Left forelimb (tissue), 1 donor: ENCODE measurements around the gene GJD3.
"Not testable (repeated sequence)": the region's sequence is repeated elsewhere in the genome, so short reads cannot be mapped to it uniquely, and the experiment has no call there.

Experiments used
- DNase-seq: peaks from one replicate; pipeline ENCODE4 v3.0.0-alpha.2; 2018; ENCODE audit warnings: low spot score

GJD3 gene

DNA sequence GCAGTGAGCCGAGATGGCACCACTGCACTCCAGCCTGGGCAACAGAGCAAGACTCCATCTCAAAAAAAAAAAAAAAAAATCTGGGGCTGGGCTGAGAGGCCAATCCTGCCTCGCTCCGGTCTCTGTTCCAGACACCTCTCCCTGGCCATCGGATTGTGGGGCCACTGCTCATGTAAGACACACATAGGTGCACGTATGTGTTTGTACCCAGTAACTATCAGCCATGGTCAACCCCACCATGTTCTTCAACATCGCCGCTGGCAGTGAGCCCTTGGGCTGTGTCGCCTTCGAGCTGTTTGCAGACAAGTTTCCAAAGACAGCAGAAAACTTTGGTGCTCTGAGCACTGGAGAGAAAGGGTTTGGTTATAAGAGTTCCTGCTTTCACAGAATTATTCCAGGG lies 3.2 kb upstream of the GJD3 start:
- not testable (repeated sequence) for DNase-seq

DNA sequence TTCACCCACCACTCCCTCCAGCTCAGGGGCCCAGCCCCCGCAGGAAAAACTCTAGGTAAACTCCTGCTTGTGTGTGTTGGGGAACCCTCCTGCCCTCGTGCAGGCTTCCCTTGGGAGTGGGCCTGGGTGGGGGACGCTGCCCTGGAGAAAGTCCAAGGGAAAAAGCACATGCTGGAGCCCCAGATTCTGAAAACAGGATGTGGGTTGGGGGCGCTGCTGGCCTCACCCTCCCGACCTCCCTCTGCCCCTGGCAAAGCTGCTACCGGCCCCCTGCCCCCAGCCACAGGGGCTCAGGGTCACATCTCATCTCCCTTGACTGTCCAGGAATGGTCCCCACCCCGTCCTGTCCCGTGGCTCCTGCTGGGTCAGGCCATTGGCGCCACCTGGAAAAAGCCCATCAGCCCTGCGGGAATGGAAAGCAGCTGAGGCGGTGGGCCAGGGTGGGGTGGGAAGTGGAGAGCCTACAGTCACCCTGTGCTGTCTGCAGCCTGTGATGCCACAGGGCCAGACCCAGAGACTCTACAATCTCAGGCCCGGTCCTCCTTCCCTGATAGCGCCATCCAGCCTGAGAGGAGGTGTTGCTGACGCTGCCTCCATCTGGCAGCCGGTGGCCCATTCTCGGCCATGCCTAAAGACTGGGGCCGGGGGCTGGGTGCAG lies 2.5 kb upstream of the GJD3 start:
- no peak for DNase-seq

DNA sequence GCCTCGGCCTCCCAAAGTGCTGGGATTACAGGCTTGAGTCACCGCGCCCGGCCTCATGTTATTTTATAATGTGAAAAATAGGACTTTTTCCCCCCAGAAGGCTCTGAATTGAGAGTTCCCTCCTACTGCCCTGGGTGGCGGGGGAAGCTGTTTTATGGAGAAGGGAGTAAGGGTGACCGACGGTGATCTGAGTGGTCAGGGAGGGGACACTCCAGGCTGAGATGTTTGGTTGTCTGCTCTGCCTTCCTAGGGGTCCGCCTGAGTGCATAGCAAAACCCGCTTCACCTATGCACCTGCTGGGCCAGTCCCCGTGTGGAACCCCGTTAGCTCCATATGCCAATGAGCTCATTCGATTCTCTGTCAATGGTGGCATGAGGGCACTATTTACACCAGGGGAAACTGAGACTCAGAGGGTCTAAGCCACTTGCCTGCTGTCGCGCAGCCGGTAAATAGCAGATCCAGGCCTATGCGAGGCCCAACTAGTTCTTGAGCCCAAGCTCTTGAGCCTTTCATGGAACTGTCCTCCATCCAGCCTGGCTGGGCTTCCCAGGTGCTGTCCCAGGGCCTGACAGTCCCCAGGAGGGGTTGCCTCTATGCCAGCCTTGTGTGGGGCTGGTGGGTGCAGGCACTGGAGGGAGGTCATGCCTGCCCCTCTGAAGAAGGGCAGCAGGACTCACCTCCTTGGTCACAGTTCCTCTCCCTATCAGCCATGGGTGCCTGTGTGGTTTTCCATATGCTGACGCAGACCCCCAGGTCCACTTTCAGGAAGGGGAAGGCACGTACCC lies 1.7 kb upstream of the GJD3 start:
- DNase-seq, result no peak

DNA sequence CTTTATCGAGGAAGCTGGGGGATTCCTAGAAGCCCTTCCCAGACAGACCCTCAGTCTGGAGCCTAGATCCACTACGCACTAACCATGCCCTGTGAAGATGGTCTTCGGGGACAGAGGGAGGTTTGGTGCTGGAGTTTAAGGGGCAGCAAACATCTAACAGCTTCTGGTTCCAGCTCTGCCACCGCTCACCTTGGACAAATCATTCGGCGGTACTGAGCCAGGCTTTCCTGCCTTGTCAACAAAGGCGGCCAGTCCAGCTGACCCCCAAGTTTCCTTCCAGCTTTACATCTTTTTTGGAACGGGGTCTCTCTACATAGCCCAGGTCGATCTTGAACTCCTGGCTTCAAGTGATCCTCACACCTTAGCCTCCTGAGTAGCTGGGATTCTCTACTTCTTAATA lies 369 bp upstream of the GJD3 start:
- DNase-seq, result peak; percentile 26

DNA sequence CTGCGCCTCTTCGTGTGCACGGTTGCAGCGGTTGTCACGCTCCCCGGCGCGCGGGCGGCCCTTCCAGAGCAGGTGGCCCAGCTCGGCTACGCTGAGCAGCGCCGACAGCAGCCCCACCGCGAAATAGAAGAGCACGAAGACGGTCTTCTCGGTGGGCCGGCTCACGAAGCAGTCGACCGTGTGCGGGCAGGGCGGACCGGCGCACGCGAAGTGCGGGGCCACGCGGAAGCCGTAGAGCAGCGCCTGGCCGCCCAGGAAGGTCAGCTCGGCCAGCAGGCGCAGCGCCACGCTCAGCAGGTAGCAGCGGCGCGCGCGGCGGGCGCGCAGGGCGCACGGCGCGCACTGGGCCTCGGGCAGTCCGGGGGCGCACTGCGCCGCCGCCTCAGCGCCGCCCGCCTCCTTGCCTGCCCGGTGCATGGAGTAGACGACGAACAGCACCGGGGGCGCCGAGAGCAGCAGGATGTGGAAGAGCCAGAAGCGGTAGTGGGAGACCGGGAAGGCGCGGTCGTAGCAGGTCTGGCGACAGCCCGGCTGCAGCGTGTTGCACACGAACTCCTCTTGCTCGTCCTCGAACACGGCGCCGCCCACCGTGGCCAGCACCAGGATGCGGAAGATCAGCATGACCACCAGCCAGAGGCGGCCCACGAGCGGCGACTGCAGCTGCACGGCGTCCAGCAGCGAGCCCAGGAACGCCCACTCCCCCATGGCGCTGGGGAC lies 1.3 kb downstream of the GJD3 start:
- no peak for DNase-seq

DNA sequence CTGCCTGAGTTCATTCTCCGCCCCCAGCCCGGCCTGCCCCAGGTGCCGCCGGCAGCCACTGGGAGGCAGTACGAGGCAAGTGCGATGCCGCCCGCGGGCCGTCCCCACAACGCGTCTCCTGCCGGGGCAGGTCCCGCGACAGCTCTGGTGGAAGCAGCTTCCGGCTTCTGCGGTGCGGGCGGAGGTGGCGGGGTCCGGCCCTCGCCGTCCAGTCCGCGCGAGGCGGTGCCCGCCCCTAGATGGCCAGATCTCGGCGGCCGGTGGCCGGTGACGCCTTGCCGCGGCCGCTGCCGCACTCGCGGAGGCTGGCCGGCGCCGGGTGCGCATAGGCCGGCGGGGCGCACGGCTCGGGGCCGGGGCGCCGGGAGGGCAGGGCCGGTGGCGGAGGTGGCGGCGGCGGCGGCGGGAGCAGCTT lies 1.8 kb downstream of the GJD3 start:
- DNase-seq, result no peak

DNA sequence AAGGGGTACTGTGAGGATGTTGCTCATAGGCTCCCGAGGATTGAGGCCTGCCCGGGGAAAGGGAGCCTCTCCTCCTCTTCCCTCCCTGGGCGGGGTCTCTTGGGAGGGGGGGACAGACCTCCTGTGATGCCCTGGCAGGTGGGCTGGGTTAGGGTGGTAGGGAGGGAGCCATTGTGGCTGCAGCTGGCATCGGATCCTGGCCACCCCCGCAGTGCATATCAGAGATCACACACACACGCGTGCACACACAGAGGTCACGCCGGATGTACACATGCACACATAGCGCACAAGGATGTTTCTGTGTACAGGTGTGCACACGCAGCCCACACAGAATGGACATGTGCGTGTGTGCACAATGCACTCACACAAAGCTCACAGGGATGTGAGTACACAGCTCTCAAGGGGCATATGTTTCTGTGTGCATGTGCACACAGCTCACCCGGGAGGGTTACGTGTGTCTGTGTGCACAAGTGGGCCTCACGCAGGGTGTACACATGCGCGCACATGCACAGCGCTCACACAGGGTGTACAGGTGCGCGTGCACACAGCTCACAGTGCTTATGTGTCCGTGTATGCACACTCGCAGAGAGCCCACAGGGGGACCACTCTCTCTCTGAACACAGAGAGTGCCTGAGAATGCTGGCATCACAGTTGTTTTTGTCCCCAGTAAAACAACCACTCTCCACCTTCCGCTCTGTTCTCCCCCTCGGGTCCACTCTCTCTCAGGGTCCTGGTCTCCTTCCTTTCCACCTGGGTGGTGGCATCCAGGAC lies 2.4 kb downstream of the GJD3 start:
- no peak for DNase-seq

DNA sequence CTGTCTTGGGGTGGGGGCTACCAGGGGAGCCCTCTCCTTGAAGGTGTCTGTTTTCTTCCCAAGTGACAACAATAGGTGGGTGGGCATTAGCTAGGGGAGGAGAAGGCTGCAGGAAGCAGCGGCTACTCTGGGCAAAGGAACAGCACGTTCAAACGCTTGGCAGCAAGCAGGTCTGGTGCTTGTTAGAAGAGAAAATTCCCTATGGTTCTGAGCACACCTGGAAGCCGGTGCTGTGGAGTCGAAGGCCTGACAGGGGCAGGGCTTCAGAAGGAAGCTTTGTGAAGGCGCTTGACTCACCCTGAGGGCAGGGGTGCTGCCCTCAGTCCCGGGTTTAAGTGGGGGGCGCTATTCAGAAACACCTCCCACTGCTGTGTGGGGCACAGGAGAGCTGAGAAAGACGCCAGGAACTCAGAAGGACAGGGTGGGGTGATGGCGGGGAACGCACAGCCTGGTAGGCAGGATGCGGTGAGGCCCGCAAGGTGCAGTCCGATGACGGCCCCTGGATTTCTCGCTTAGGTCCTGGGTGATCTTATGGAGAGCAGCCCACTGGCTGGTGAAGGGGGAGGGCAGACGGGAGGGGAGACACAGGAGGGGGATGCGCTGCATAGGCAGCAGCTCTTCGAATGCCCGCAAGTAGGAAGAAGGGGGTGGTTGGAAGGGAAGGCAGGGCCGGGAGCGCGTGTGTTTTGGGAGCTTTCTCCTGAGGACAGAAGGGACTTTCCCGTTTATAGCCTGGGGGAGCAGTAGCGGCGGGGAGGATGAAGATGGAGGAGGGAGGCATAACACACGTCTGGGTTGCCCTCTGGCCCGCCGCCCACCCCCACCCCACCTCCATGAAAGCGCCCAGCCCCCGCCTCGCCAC lies 3.2 kb downstream of the GJD3 start:
- DNase-seq, result no peak

DNA sequence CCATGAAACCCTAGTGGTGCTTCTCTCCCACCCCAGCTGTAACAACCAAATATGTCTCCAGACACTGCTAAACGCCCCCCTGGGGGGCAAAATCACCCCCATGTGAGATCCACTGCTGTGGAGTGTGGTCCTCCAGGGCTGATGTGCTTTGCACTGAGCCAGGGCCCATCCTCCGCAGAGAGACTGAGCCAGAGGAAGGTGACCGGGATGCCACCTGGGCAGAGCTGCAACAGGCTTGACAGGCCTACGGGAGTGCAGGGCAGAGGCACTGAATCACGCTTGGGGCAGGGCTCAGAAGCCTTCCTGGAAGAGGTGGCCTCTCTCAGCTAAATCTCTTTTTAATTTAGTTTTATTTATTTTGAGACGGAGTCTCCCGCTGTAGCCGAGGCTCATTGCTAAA lies 4.4 kb downstream of the GJD3 start:
- DNase-seq, result no peak

DNA sequence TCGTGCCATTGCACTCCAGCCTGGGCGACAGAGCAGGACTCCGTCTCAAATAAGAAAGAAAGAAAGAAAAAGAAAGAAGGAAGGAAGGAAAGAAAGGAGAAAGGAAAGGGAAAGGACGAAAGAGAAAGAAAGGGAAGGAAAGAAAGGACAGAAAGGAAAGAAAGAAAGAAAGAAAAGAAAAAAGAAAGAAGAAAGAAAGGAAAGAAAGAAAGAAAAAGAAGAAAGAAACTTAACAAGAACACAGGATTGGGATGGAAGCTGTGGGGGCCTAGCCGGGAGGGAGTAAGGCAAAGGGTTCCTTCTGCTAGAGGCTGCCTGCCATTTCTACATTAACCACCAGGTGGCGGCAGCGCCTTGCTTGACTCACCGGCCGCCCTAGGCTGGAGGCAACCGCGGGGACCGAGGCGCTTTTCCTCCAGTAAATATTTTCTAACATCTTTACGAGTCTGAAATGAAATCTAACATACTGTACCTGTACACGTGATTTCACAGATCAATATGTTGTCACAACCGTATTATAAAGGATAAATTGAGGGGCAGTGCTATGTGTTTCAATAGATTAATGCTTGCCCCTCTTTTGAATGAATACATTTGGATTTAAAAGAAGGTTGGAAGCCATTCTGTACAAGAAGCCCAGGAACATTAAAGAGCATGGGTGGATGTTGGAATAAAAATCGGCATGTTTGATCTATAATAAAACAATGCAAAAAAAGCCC lies 6.1 kb downstream of the GJD3 start:
- DNase-seq, result peak; percentile 91

DNA sequence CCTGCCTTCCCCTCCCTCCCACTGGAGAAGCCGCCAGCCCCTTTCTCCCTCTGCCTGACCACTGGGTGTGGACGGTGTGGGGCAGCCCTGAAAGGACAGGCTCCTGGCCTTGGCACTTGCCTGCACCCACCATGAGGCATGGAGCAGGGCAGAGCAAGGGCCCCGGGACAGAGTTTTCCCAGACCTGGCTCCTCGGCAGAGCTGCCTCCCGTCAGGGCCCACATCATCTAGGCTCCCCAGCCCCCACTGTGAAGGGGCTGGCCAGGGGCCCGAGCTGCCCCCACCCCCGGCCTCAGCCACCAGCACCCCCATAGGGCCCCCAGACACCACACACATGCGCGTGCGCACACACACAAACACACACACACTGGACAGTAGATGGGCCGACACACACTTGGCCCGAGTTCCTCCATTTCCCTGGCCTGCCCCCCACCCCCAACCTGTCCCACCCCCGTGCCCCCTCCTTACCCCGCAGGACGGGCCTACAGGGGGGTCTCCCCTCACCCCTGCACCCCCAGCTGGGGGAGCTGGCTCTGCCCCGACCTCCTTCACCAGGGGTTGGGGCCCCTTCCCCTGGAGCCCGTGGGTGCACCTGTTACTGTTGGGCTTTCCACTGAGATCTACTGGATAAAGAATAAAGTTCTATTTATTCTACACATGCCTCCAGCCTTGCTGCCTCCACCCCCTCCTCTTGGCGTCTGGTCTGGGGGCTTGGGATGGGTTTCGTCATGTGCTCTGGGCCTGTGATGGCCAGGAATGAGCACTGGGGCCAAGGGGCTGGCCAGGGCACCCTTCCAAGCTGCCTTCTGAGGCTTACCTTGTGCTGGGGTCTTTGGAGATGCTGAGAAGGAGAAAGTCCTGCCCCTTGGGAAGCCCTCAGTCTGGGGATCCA lies 7.3 kb downstream of the GJD3 start:
- no peak for DNase-seq

DNA sequence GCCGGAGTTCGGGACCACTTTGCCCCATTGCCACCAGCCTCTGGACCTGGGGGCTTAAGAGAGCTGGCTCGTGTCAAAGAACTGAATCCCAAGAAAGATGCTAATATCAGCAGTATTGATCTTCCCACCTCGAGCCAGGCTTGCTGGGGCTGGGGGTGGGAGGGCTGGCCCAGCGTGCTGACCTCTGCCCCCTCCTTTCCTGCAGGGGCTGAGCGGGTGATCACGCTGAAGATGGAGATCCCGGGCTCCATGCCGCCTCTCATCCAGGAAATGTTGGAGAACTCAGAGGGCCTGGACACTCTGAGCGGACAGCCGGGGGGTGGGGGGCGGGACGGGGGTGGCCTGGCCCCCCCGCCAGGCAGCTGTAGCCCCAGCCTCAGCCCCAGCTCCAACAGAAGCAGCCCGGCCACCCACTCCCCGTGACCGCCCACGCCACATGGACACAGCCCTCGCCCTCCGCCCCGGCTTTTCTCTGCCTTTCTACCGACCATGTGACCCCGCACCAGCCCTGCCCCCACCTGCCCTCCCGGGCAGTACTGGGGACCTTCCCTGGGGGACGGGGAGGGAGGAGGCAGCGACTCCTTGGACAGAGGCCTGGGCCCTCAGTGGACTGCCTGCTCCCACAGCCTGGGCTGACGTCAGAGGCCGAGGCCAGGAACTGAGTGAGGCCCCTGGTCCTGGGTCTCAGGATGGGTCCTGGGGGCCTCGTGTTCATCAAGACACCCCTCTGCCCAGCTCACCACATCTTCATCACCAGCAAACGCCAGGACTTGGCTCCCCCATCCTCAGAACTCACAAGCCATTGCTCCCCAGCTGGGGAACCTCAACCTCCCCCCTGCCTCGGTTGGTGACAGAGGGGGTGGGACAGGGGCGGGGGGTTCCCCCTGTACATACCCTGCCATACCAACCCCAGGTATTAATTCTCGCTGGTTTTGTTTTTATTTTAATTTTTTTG lies 8.5 kb downstream of the GJD3 start:
- no peak for DNase-seq

DNA sequence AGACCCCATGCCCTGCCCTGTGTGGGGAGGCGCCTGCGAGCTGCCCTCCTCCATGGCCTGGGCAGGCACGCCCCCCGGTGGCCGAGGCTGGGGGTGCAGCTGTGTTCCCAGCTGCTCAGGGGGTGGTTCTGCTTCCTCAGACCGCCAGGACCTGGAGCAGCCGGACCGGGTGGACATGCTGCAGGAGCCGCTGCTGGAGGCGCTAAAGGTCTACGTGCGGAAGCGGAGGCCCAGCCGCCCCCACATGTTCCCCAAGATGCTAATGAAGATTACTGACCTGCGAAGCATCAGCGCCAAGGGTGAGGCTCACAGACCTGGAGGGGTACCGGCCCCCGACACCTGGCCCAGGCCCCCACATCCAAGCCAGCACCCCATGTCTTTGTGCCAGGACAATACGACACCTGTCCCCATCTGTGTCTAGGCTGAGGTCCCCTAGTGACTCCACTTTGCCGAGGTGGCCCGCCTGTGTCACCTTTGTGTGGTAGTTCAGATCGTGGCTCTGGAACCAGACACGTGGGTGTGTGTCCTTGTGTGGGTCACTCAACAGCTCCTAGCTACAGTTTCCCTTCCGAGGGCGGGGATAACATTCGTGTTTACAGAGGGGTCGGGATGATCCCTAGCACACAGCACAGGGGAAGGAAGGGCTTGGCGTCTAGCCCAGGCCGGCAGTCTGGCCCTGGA lies 9.3 kb downstream of the GJD3 start:
- DNase-seq, result peak; percentile 90

DNA sequence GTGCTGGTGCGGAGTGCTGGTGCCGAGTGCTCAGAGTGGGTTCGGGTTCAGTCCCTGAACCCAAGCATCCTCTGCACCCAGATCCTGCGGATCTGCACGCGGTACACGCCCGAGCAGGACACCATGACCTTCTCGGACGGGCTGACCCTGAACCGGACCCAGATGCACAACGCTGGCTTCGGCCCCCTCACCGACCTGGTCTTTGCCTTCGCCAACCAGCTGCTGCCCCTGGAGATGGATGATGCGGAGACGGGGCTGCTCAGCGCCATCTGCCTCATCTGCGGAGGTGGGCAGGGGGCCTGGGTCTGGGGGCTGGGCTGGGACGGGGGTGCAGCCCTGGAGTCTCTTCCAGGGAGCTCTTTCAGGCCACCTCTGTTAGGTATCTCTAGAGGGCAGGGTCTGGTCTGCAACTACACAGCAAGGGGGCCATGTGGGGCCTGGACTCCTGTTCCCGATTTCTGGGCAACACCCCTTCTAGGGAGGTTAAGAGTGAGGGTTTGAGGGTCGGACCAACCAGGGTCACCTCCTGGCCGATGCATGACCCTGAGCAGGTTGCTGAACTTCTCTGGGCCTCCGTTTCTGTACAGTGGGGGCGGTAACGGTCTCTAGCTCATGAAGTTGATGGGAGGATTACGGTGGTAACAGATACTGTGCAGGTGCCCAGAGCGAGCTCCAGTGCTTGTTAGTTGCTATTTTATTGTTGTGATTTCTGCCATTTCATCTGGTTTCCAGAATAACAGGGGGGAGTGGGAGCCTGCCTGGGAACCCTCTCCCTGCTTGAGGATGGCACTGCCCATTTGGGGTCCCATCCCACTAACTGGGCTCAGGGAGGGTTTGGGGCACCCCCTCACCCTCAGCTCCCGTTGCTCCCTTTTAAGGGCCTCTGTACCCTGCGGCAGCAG lies 10.1 kb downstream of the GJD3 start:
- DNase-seq, result no peak

DNA sequence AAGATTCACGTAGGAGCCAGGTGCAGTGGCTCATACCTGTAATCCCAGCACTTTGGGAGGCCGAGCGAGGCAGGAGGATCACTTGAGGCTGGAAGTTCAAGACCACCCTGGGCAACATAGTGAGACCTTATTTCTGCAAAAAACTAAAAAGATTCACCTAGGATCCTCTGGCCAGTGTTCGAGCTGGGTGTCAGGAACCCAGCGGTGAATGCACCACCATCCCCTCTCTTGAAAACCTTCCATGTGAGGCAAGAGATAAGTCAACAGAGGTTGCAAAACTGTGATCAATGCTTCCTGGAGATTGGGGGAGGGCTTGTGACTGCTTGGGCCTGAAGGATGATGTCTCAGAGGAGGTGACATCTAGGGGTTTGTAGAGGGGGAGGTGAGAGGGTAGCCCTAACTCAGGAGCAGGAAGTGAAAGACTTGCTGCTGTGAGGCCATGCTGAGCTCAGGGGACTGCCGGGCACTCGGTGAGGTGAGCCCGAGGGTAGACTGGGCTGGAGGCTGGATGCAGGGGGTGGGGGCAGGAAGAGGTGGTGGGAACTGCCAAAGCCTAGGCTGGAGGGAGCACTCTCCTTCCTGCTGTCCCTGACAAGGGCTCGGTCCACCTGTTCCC lies 11.7 kb downstream of the GJD3 start:
- no peak for DNase-seq

DNA sequence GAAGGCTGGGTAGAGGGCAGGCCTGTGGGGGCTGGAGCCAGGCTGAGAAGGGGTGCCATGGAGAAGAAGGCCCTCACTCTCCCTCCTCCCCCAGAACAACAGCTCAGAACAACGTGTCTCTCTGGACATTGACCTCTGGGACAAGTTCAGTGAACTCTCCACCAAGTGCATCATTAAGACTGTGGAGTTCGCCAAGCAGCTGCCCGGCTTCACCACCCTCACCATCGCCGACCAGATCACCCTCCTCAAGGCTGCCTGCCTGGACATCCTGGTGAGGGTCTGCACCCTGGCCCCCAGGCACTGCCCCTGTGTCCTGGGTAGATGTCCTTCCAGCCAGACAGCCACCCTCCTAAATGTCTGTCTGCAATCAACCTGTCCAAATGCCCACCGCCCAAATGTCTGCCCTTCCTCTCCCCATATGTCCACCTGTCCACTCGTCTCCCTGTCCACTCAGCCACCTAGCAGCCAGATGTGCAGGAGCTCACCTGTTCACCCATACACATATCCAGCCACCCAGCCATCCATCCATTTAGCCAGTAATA lies 12.2 kb downstream of the GJD3 start:
- DNase-seq, result no peak
